ENCODE results near the gene ZDHHC3. TPM values are rescaled to one million over a fixed set of nuclear protein-coding genes. Genes with fewer than 3 reads are reported as not detected.

ZDHHC3 gene
- polyA plus RNA-seq, 1 experiment: 198 TPM

DNA sequence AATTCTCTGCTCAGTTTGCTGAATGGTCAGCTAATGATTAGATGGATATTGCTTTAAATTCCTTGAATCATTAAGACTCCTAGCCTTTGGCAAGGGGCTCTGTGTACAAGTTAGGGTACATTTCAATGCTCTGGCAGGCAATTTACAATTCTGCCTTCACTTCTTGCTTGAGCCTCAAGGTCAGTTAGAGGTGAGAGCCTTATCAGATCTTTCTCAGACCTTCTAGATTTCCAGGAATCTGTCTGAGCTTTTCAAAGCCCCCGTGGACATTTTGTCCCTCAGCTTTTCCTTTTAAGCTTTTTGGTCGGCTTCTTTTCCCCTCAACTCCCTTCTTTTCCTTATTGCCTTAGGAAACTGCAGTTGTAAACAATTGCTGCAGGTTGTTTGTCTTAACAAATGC, 66.9 kb downstream of the ZDHHC3 start:
- DNase-seq (ENCODE audit: low read depth): no peak
- ChIA-PET CTCF (interaction anchor here (1.4 kb wide), 2 partner anchors 11 to 377 kb away, joined by 3 to 6 read pairs; no protein-coding TSS in a partner anchor), POLR2A (no interaction called here)

DNA sequence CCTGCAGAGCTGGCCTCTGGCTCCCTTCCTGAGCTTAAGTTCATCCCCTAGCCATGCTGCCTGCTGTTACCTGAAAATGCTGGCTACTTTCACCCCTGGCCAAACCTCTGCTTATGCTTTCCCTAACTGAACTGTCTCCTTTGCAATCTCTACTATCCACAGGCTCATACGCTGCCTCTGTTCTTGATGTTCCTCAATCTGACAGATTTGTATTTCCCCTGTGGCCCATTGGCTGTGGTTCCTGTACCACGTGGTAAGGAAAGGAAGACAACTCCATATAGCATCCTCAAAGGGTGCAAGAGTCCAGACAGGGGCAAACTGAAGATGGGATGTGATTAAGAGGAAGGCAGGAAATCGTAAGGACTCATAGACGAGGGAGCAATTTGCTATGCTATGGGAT, 68.4 kb downstream of the ZDHHC3 start:
- DNase-seq (ENCODE audit: low read depth): no peak
- POLR2A ChIA-PET: no interaction called here
- H3K36me3 ChIP-seq (ENCODE audit: control insufficient read depth, insufficient read depth, low read length): no peaks in the 10 kb centered on the region
- TF ChIP-seq, protein P1, sequence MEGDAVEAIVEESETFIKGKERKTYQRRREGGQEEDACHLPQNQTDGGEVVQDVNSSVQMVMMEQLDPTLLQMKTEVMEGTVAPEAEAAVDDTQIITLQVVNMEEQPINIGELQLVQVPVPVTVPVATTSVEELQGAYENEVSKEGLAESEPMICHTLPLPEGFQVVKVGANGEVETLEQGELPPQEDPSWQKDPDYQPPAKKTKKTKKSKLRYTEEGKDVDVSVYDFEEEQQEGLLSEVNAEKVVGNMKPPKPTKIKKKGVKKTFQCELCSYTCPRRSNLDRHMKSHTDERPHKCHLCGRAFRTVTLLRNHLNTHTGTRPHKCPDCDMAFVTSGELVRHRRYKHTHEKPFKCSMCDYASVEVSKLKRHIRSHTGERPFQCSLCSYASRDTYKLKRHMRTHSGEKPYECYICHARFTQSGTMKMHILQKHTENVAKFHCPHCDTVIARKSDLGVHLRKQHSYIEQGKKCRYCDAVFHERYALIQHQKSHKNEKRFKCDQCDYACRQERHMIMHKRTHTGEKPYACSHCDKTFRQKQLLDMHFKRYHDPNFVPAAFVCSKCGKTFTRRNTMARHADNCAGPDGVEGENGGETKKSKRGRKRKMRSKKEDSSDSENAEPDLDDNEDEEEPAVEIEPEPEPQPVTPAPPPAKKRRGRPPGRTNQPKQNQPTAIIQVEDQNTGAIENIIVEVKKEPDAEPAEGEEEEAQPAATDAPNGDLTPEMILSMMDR (IDR thresholded peaks at IDR 0.05; ENCODE audit: insufficient read depth, low read depth, low read length): no peak
- H3K4me3 ChIP-seq (ENCODE audit: low read depth, low read length): no peak overlapping the region
- peaks cover 4% of the 10 kb centered on the region; the same call in 1 of the 2 replicates for H3K27me3 ChIP-seq (ENCODE audit: control insufficient read depth, insufficient read depth, low read length)
- CTCF ChIA-PET: no interaction called here

More for the DNA sequence above, 66.9 kb downstream of the ZDHHC3 start:
- TF ChIP-seq, protein P1 (IDR thresholded peaks at IDR 0.05; ENCODE audit: insufficient read depth, low read depth, low read length): no peak
- no peaks in the 10 kb centered on the region for H3K36me3 ChIP-seq (ENCODE audit: control insufficient read depth, insufficient read depth, low read length)
- no peak overlapping the region for H3K4me3 ChIP-seq (ENCODE audit: low read depth, low read length)
- H3K27me3 ChIP-seq (ENCODE audit: control insufficient read depth, insufficient read depth, low read length): peaks cover 4% of the 10 kb centered on the region; the same call in 1 of the 2 replicates

DNA sequence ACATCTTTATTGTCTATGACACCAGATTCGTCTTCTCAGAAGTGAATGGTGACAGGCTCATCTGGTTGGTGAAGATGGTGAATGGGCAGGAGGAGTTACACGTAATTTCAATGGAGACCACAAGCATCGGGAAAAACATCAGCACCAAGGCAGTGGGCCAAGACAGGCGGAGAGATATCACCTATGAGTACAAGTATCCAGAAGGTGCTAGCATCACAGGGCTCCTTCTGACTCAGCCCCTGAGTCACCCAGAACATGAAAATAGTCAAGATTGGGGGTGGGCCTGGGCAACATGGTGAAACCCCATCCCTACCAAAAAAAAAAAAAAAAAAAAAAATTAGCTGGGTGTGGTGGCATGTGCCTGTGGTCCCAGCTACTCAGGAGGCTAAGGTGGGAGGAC, 69.0 kb downstream of the ZDHHC3 start:
- Histone ChIP-seq H3K27me3 (ENCODE audit: control insufficient read depth, insufficient read depth, low read length) (peaks cover 4% of the 10 kb centered on the region; the same call in 1 of the 2 replicates), H3K4me3 (ENCODE audit: low read depth, low read length) (no peak overlapping the region), H3K36me3 (ENCODE audit: control insufficient read depth, insufficient read depth, low read length) (no peaks in the 10 kb centered on the region)
- ChIA-PET CTCF (interaction anchor here (1.0 to 1.6 kb wide), 2 partner anchors 8 to 13 kb away, joined by 4 to 7 read pairs; no protein-coding TSS in a partner anchor), POLR2A (no interaction called here)
- no peak for DNase-seq (ENCODE audit: low read depth)
- TF ChIP-seq, protein P1 (IDR thresholded peaks at IDR 0.05; ENCODE audit: insufficient read depth, low read depth, low read length): no peak

DNA sequence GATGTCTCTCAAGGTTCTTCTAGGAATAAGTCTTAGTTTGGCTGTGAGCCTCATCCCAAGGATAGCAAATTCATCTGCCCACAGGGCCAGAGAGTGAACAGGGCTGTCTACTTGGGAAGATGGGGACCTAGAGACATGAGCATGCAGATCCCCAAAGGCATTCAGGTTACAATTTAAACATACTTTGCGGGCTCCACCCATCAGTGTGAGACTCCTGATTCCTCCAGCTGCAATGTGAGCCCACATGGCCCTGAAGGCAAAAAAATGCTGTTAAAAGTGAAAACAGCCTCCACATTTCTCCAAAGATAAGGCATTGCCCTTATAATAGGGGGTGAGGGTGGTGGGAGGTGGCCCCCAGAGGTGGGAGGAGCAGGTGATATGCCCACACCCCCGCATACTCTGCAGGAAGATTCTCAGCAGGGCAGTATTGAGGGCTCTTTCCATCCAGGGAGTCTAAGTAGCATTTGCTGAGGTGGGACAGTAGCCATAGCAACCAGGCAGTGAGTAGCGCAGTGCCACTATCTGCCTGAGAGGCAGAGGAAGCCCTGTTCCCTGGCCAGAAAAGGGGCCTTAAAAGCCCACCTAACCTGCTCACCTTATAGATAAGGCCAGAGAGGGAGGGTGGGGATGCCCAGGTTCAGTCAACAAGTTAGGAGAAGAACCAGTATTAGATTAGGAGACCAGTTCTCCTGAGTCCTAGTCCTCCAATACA, 70.4 kb downstream of the ZDHHC3 start:
- no peak for DNase-seq (ENCODE audit: low read depth)
- Histone ChIP-seq H3K36me3 (ENCODE audit: control insufficient read depth, insufficient read depth, low read length) (no peaks in the 10 kb centered on the region), H3K4me3 (ENCODE audit: low read depth, low read length) (no peak overlapping the region), H3K27me3 (ENCODE audit: control insufficient read depth, insufficient read depth, low read length) (peaks cover 4% of the 10 kb centered on the region; the same call in 1 of the 2 replicates)
- POLR2A ChIA-PET: no interaction called here
- TF ChIP-seq, protein P1 (IDR thresholded peaks at IDR 0.05; ENCODE audit: insufficient read depth, low read depth, low read length): no peak
- CTCF ChIA-PET: interaction anchor here (1.0 to 1.6 kb wide), 3 partner anchors 9 to 373 kb away, joined by 4 to 7 read pairs (median 5); no protein-coding TSS in a partner anchor

DNA sequence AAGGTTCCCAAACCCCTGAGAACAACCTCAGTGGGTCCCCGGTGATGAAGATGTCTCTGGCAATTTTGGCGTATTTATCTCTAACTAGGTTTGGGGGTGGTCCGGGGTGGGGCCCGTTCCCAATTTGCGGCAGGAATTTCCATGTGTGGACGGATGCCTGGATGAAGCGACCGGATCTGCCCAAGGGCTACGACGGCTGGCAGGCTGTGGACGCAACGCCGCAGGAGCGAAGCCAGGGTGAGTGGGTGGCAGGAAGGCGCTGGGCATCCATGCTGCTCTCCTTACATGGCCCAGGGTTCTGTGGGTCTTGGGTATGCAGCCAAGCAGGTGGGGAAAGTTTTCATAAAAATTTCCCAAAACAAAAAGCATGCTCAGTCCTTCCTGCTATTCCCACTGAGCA, 72.2 kb downstream of the ZDHHC3 start:
- Histone ChIP-seq H3K4me3 (ENCODE audit: low read depth, low read length) (no peak overlapping the region), H3K27me3 (ENCODE audit: control insufficient read depth, insufficient read depth, low read length) (peaks cover 5% of the 10 kb centered on the region; the same call in 1 of the 2 replicates), H3K36me3 (ENCODE audit: control insufficient read depth, insufficient read depth, low read length) (no peaks in the 10 kb centered on the region)
- no peak for DNase-seq (ENCODE audit: low read depth)
- ChIA-PET CTCF (no interaction called here), POLR2A (no interaction called here)
- TF ChIP-seq, protein P1 (IDR thresholded peaks at IDR 0.05; ENCODE audit: insufficient read depth, low read depth, low read length): no peak
